Stomach (tissue), 4 donors: Measurements from ENCODE around the gene MYO5B.

ENCODE experiments used
- EP300 ChIP-seq: sonication (generic); formaldehyde crosslinking; IDR thresholded peaks from one replicate; pipeline ENCODE4 v1.6.1; 2017; ENCODE audit warnings: antibody characterized with exemption
- POLR2A ChIP-seq, 4 donors: fragments of 450-650 bp; IDR thresholded peaks; one replicate each; pipeline ENCODE4 v1.6.1; 2016; ENCODE audit warnings: antibody characterized with exemption in 4 of 4, control low read depth in 2 of 4, mild to moderate bottlenecking in 1 of 4, moderate library complexity in 1 of 4
- POLR2AphosphoS5 ChIP-seq, 3 donors: sonication (generic); formaldehyde crosslinking; IDR thresholded peaks; one replicate each; pipeline ENCODE4 v1.6.1; 2016; ENCODE audit warnings: antibody characterized with exemption in 3 of 3
- TF ChIP-seq, protein P1 (sequence below), 7 experiments: fragments of 450-650 bp in 4 of 7; fragments of 200-600 bp in 3 of 7; sonication (generic) in 3 of 7; IDR thresholded peaks; one replicate each; pipeline ENCODE4 v1.5.1; 2016 to 2019; ENCODE audit warnings: antibody characterized with exemption in 7 of 7, control low read depth in 2 of 7, mild to moderate bottlenecking in 1 of 7

- TF ChIP-seq, protein P1, sequence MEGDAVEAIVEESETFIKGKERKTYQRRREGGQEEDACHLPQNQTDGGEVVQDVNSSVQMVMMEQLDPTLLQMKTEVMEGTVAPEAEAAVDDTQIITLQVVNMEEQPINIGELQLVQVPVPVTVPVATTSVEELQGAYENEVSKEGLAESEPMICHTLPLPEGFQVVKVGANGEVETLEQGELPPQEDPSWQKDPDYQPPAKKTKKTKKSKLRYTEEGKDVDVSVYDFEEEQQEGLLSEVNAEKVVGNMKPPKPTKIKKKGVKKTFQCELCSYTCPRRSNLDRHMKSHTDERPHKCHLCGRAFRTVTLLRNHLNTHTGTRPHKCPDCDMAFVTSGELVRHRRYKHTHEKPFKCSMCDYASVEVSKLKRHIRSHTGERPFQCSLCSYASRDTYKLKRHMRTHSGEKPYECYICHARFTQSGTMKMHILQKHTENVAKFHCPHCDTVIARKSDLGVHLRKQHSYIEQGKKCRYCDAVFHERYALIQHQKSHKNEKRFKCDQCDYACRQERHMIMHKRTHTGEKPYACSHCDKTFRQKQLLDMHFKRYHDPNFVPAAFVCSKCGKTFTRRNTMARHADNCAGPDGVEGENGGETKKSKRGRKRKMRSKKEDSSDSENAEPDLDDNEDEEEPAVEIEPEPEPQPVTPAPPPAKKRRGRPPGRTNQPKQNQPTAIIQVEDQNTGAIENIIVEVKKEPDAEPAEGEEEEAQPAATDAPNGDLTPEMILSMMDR (IDR thresholded peaks at IDR 0.05), result no peak
- TF ChIP-seq POLR2A (IDR thresholded peaks at IDR 0.05) (no peak), POLR2AphosphoS5 (IDR thresholded peaks at IDR 0.05) (no peak), EP300 (no peak)
Observed at GRCh38 chr18:50196261-50196660, 1.3 kb upstream of the MYO5B start.
